Loucy (cell line): ENCODE measurements around the gene SLC26A11.

Source experiments
- EZH2phosphoT487 ChIP-seq: fragments of 200-600 bp; IDR thresholded peaks from 2 replicates; pipeline ENCODE4 v1.6.1; 2018; ENCODE audit warnings: antibody characterized with exemption, mild to moderate bottlenecking, moderate library complexity, borderline replicate concordance
- TF ChIP-seq, protein P1 (sequence below): fragments of 200-600 bp; sonication (generic); conservative IDR thresholded peaks from 2 replicates; pipeline ENCODE4 v1.5.1; 2014; ENCODE audit warnings: mild to moderate bottlenecking, antibody characterized with exemption, low read length

DNA sequence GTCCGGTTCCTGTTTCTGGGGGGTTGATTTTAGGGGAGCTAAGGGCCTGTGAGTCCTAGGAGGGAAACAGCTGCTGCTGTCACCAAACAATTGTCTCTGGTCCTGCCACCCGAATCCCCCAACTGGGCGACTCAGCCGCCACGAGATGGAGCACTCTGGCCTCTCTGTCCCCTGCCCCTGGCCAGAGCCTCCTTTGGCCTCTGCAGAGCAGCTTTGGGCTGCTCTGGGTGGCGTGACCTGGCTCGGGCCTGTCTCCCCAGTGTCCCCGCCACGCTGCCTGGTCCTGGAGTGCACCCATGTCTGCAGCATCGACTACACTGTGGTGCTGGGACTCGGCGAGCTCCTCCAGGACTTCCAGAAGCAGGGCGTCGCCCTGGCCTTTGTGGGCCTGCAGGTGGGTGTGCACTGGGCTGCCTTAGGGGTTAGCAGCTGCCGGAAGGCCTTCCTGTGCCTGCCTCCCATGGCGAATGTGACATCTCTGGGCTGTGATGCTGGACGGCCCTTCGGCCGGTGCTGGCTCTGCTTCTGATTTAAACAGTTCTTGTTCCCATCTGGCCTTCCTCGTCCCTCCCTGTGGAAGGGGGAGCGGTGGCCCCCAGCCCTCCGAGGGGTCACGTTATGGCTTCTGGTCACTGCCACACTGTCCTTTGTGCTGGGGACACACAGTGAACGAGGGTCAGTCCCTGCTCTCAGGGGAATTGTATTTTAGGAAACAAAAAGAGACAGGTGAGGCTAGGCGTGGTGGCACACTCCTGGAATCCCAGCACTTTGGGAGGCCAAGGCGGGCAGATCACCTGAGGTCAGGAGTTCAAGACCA lies 28.9 kb downstream of the SLC26A11 start:
- TF ChIP-seq EZH2phosphoT487: no peak
- TF ChIP-seq, protein P1, sequence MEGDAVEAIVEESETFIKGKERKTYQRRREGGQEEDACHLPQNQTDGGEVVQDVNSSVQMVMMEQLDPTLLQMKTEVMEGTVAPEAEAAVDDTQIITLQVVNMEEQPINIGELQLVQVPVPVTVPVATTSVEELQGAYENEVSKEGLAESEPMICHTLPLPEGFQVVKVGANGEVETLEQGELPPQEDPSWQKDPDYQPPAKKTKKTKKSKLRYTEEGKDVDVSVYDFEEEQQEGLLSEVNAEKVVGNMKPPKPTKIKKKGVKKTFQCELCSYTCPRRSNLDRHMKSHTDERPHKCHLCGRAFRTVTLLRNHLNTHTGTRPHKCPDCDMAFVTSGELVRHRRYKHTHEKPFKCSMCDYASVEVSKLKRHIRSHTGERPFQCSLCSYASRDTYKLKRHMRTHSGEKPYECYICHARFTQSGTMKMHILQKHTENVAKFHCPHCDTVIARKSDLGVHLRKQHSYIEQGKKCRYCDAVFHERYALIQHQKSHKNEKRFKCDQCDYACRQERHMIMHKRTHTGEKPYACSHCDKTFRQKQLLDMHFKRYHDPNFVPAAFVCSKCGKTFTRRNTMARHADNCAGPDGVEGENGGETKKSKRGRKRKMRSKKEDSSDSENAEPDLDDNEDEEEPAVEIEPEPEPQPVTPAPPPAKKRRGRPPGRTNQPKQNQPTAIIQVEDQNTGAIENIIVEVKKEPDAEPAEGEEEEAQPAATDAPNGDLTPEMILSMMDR: no peak
